SU-DHL-6 (cell line): ENCODE data around the gene NAV2.

Source experiments
- H2AFZ ChIP-seq: fragments of 200-600 bp; sonication (generic); 2 replicates; pipeline ENCODE4 v1.6.1; 2014; ENCODE audit warnings: low read depth, mild to moderate bottlenecking, moderate library complexity, mixed read lengths, antibody characterized with exemption, low read length; ENCODE audit not compliant: severe bottlenecking
- H3F3A ChIP-seq: fragments of 200-600 bp; shearing (Covaris generic); 2 replicates; pipeline ENCODE4 v1.6.0; 2016; ENCODE audit warnings: antibody characterized with exemption, mild to moderate bottlenecking; ENCODE audit not compliant: insufficient read depth
- H3K27ac ChIP-seq: fragments of 200-600 bp; sonication (generic); 2 replicates; pipeline ENCODE4 v1.5.1; 2016; ENCODE audit warnings: low read depth, mild to moderate bottlenecking, low read length, moderate library complexity, mixed read lengths
- H3K27me3 ChIP-seq: fragments of 200-600 bp; sonication (generic), shearing (Covaris generic); 2 replicates; pipeline ENCODE4 v1.6.0; 2014; ENCODE audit warnings: mild to moderate bottlenecking, low read length
- H3K36me3 ChIP-seq: fragments of 200-600 bp; sonication (generic); 2 replicates; pipeline ENCODE4 v1.6.1; 2014; ENCODE audit warnings: mild to moderate bottlenecking, low read length, mixed read lengths
- H3K4me2 ChIP-seq: fragments of 300-600, 200-600 bp; shearing (Covaris generic), sonication (generic); 2 replicates; pipeline ENCODE4 v1.6.0; 2014; ENCODE audit warnings: low read length, low read depth, mild to moderate bottlenecking; ENCODE audit not compliant: poor library complexity, severe bottlenecking
- H3K4me3 ChIP-seq: fragments of 200-600 bp; sonication (generic); 2 replicates; pipeline ENCODE4 v1.5.1; 2014; ENCODE audit warnings: antibody characterized with exemption, low read length, mild to moderate bottlenecking, mixed read lengths; ENCODE audit not compliant: insufficient read depth, poor library complexity, severe bottlenecking
- H3K79me2 ChIP-seq: fragments of 200-600 bp; sonication (generic); 2 replicates; pipeline ENCODE4 v1.6.1; 2014; ENCODE audit warnings: mild to moderate bottlenecking, low read length, moderate library complexity; ENCODE audit not compliant: insufficient read depth
- H3K9ac ChIP-seq: fragments of 200-600 bp; sonication (generic); 2 replicates; pipeline ENCODE4 v1.7.0; 2014; ENCODE audit warnings: mild to moderate bottlenecking, low read length
- H3K9me2 ChIP-seq: fragments of 200-600 bp; sonication (generic); replicated peaks from 2 replicates; pipeline ENCODE4 v1.6.1; 2014; ENCODE audit warnings: low read length; ENCODE audit not compliant: insufficient read depth
- H3K9me3 ChIP-seq: fragments of 200-600 bp; sonication (generic); 2 replicates; pipeline ENCODE4 v1.6.1; 2014; ENCODE audit warnings: low read length, mixed read lengths; ENCODE audit not compliant: insufficient read depth
- H4K20me1 ChIP-seq: fragments of 200-600 bp; sonication (generic); 2 replicates; pipeline ENCODE4 v1.6.1; 2014; ENCODE audit warnings: low read depth, mild to moderate bottlenecking, antibody characterized with exemption, low read length, moderate library complexity, mixed read lengths
- CTCF ChIP-seq: fragments of 200-600 bp; sonication (generic); IDR thresholded peaks from one replicate; pipeline ENCODE4 v1.5.1; 2017; ENCODE audit warnings: antibody characterized with exemption, mild to moderate bottlenecking, low read length, moderate library complexity; ENCODE audit not compliant: insufficient read depth, poor library complexity, severe bottlenecking
- EZH2phosphoT487 ChIP-seq: fragments of 200-600 bp; sonication (generic), shearing (Covaris generic); conservative IDR thresholded peaks from 2 replicates; pipeline ENCODE4 v1.6.1; 2018; ENCODE audit warnings: mild to moderate bottlenecking, antibody characterized with exemption, low read length, moderate library complexity, mixed read lengths

NAV2 gene

DNA sequence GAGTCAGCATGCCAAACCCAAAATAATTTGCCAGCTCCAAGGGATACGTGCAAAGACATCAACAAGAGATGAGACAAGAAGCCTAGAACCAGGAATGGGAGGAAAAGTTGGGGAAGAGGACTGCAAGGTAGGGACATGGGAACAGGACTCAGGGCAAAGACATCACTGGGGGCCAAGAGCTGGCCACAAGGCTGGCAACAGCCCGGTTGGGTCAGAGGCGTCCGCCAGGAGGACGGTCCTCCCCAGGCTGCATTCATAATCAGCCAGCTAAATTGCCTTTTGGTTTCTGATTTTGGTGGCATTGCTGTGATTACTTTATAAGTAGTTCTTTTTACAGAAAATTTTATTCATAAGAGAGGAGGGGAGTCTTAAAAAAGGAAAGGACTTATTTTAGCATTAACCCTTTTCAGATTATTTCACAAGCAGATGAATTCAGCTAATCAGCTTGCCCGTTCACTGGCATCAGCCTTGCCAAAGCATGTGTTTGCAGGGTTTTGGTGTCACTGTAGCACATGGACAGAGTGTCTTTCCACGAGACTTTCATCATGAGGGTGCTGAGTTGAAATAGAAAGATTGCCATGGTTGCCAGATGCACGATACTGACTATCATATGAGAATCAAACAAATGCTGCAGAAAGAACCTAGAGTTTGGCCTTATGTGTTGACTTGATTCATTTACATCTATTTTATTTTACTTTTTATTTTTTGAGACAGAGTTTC is 23.2 kb upstream of the NAV2 start:
- Histone ChIP-seq H2AFZ (no peak overlapping the region), H3K27ac (no peak overlapping the region)
- TF ChIP-seq EZH2phosphoT487 (no peak), CTCF (no peak)

DNA sequence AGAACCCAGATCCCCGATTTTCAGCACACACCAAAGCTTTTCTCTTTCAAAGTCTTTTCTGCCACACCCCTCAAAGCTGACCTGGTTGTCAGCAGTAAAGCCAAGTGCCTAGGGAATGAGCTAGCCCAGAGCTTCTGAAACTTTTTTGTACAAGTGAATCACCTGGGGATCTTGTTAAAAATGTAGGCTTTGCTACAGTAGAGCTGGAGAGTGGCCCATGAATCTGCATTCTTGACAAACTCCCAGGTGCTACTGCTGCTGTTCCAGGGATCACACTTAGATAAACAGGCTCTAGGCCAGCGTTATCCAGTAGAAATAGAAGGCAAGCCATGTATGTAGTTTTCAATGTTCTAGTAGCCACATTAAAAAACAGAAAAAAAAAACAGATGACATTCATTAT is 21.8 kb upstream of the NAV2 start:
- TF ChIP-seq CTCF (no peak), EZH2phosphoT487 (no peak)
- no peak overlapping the region for H2AFZ ChIP-seq
- H3K79me2 ChIP-seq = no peaks in the 10 kb centered on the region
- H3K4me3 ChIP-seq = no peak overlapping the region
- no peaks in the 10 kb centered on the region for H4K20me1 ChIP-seq
- H3K4me2 ChIP-seq = no peak overlapping the region
- H3F3A ChIP-seq = no peaks in the 10 kb centered on the region
- H3K9me3 ChIP-seq = no peaks in the 10 kb centered on the region
- no peaks in the 10 kb centered on the region for H3K27me3 ChIP-seq
- H3K9me2 ChIP-seq = no peaks in the 10 kb centered on the region
- no peaks in the 10 kb centered on the region for H3K36me3 ChIP-seq
- H3K9ac ChIP-seq = no peak overlapping the region
- H3K27ac ChIP-seq = no peak overlapping the region

More for the DNA sequence above, 23.2 kb upstream of the NAV2 start:
- no peaks in the 10 kb centered on the region for H4K20me1 ChIP-seq
- no peaks in the 10 kb centered on the region for H3F3A ChIP-seq
- no peak overlapping the region for H3K9ac ChIP-seq
- H3K9me2 ChIP-seq = no peaks in the 10 kb centered on the region
- H3K36me3 ChIP-seq = no peaks in the 10 kb centered on the region
- no peak overlapping the region for H3K4me3 ChIP-seq
- no peaks in the 10 kb centered on the region for H3K9me3 ChIP-seq
- no peak overlapping the region for H3K4me2 ChIP-seq
- H3K27me3 ChIP-seq = no peaks in the 10 kb centered on the region
- H3K79me2 ChIP-seq = no peaks in the 10 kb centered on the region

DNA sequence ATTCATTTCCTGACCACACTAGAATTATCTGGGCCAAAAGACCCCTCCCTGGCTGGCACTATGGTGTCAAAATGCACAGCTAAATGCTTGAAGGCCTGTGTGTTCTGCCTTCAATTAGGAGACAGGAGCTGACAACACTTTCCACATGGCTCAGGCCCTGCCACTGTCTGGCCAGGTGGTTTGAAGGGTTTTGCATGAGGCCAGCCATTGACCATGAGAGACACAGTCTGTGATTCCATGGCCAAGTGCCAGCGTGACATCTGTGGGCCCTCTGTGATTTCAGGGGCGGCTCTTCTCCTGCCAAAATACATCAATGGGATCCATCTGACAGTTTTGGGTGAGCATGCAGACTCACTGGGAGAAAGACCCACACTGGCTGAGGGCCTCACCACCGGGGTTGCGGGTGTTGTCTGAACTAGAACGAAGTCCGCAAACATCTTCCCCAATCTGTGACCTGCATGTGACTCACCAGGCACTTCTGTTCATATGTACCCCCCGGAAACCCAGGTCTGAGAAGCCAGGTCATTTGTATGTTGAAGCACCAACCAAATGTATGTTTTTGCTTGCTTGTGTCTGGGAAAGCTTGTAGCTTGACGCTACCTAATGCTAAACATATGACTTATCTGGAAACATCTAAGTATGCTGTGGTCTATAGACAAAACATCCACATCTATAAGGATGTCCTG is 20.7 kb upstream of the NAV2 start:
- no peak overlapping the region for H2AFZ ChIP-seq

More for the DNA sequence above, 20.7 kb upstream of the NAV2 start:
- Histone ChIP-seq H3K36me3 (no peaks in the 10 kb centered on the region), H3K9me3 (no peaks in the 10 kb centered on the region), H3K27ac (no peak overlapping the region), H4K20me1 (no peaks in the 10 kb centered on the region), H3K27me3 (no peaks in the 10 kb centered on the region), H3K9ac (no peak overlapping the region), H3K4me2 (no peak overlapping the region), H3K9me2 (no peaks in the 10 kb centered on the region), H3F3A (no peaks in the 10 kb centered on the region), H3K79me2 (no peaks in the 10 kb centered on the region), H3K4me3 (no peak overlapping the region)
- TF ChIP-seq EZH2phosphoT487 (no peak), CTCF (no peak)
